NCI-H69 (cell line): ENCODE results near the gene ETV6.

Source experiments
- DNase-seq: peaks from one replicate; lab custom pipeline; 2025; lab: John Stamatoyannopoulos, UW

The ETV6 gene

DNA sequence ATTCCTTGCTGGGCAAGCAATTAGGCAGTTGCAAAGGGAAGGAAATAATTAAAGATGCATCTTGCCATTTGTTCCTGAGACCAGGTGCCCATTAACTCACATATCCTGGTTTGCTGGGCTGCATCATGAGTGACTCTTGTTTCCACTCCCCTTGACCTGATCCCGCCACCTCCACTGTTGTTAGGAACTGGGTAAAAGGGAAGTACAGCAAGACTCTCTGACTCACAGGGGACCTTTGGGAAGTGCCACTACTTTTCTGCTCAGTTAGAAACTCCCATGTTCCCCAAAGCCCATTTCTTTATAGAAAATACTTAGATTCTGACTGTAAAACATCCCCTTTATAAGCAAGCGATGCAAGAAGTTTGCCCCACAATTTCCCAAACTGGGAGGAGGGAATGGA, 235.2 kb downstream of the ETV6 start:
- DNase-seq, result peak; percentile 42

DNA sequence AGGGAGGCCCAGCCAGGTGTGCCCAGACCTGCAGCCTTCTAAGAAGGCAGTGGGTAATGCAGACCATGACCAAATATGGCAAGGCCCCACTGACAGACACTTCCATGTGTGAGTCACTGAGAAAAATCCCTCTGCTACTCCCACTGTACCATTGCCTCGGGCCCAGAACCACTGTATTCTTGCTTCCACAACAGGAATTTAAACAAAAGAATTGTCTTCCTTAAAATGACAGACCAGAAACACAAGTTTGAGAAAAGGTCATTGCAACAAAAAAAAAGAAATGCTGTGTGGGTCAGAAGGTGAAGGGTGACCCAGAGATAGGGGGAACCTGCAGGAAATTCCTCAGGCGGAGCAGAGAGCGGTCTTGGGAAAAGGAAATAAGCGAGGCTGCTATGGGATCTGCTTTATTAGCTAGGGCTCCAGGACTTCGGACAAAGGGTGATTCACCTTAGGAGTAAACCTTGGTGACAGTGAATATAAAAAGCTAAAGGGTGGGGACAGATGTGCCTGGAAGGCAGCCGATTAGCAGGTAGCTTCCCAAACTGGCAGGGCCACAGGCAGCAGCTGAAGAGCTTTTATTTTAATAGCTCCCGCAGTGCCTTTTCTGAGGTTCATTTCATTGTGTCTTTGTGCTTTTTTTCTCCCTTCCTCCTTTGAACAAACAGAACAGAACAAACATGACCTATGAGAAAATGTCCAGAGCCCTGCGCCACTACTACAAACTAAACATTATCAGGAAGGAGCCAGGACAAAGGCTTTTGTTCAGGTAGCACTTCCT, 236.0 kb downstream of the ETV6 start:
- DNase-seq, result peak; percentile 92

- peak; percentile 4 for DNase-seq
These were observed 236.9 kb downstream of the ETV6 start for GRCh38 chr12:11886339-11886738.

- DNase-seq, result no peak
These were observed 238.6 kb downstream of the ETV6 start for GRCh38 chr12:11888029-11888428.

GRCh38 chr12:11891346-11891745, 241.9 kb downstream of the ETV6 start:
- no peak for DNase-seq

DNA sequence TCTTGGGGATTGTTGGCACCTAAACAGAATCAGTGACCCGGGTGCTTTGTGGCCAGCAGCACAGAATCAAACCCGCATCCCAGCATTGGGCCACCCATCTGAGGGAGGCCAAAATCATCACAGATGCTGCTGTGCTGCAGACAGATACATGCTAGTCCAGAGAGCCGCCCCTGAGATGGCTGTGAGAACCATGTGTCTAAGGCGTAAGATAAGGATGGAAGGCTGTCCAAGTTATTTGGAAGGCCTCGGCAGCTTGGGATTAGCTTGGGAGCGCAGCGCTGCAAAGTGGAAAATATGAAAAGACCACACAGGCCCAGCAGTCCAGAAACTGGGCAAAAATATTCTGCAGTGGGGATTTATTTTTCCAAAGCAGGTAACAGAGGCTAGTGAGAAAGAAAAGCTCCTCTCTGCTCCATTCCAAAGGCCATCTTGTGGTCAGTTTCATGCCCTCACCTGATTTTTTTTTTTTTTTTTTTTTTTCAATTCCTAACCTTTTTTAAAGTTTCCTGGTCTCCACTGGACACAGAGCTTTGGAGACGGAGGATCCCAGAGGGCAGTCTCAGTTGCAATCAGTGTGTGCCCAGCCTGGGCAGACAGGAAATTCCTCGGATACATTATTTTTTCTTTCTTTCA, 242.4 kb downstream of the ETV6 start:
- no peak for DNase-seq

- no peak for DNase-seq
These were observed 244.5 kb downstream of the ETV6 start for GRCh38 chr12:11893998-11894397.

DNA sequence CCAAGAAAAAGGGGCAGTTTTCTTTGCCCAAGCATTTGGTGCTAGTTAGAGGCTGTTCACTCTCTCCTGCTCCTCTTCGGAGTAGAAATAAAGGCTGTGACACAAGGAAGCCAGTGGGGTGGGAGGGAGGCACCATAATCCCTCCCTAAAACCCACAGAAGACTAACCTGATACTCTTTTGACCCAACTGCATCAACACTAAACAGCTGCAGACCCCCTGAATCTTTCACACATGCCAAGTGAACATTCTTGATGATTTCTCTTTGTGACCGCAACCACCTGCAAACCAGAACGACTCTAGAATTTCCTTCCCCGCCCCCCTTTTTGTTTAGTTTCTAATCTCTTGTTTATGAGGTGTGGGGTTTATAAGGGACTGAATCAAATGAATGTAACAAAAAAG, 245.4 kb downstream of the ETV6 start:
- no peak for DNase-seq

GRCh38 chr12:11895421-11896078, 246.1 kb downstream of the ETV6 start:
- DNase-seq, result no peak

DNA sequence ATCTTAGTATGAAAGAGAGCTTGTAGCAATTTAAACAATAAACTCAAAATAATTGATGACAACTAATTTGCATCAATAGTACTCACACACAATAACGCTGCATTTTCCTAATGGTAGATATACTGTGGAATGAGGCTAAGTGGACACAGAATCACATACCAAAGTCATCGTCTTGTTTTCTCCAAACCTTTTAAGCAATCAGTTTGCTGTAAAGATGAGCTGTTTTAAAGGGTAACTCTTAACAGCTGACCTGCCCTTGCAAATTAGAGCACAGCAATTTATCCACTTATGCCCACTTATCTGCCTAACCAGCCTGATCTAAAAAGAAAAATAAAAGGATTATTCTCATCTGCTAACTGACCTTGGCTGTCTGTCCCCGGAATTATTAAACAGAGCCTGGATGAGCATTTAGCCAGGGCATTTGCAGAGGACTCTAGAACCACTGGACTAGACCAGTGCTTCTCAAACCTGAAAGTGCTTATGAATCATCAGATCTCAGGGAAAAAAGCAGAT, 247.0 kb downstream of the ETV6 start:
- DNase-seq, result no peak

- DNase-seq, result no peak
These were observed 248.4 kb downstream of the ETV6 start for GRCh38 chr12:11897923-11898322.

DNA sequence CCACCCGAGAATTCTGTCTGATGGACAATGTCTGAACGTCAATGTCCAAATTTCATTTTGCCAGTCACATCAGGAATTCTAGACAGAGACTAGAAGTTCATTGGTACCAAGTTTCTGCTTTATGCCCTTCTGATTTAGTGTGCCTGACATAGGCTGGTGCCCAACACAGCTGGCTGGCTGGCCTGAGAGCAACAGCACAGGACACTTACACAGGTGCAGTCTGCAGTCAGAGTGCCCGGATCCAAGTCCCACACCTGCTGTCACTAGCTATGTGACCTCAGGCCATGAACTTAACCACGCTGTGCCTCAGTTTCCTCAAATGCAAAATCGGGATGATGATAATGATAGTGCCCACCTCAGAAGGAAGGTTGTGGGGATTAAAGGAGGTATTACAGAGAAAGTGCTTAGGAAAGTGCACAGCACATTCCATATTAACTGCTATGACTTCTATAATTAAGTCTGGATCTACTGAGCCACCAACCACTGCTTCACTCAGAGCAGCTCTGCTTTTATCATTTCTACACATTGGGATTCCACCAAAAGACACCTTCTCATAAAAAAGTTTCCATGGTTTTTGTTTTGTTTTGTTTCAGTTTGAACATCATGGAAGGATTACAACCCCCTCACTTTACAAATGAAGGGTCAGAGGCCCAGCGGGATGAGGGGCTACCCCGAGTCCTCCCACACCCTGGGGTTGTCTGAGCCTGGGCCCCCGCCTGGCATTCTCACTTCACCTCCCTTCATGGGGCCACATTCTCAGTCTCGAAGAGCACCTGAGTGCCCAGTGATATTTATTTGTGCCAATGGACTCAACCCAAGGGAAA, 252.4 kb downstream of the ETV6 start:
- DNase-seq, result no peak

- DNase-seq, result no peak
These were observed 253.0 kb downstream of the ETV6 start for GRCh38 chr12:11902525-11902875.

GRCh38 chr12:11904124-11904523, 254.7 kb downstream of the ETV6 start:
- DNase-seq, result no peak

- no peak for DNase-seq
These were observed 256.1 kb downstream of the ETV6 start for GRCh38 chr12:11905534-11905933.

- no peak for DNase-seq
These were observed 256.9 kb downstream of the ETV6 start for GRCh38 chr12:11906286-11906935.

DNA sequence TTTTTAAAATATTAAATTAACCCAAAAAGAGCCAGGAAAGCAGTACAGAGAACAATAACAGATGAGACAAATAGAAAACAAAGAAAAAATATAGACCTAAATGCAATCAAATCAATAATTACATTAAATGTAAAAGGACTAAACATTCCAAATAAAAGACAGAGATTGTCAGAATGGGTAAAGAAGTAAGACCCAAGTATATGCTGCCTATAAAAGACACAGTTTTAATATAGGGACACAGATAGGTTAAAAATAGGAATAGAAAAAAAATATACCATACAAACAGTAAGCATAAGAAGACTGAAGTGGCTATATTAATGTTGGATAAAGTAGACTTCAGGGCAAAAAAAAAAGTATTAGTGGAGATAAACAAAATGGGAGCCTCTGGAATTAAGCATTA, 258.2 kb downstream of the ETV6 start:
- no peak for DNase-seq

DNA sequence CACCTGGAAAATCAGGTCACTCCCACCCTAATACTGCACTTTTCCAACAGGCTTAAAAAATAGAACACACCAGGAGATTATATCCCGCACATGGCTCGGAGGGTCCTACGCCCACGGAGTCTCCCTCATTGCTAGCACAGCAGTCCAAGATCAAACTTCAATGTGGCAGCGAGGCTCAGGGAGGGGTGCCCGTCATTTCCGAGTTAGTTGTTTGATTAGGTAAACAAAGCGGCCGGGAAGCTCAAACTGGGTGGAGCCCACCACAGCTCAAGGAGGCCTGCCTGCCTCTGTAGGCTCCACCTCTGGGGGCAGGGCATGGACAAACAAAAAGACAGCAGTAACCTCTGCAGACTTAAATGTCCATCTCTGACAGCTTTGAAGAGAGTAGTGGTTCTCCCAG, 259.9 kb downstream of the ETV6 start:
- DNase-seq, result peak; percentile 27

DNA sequence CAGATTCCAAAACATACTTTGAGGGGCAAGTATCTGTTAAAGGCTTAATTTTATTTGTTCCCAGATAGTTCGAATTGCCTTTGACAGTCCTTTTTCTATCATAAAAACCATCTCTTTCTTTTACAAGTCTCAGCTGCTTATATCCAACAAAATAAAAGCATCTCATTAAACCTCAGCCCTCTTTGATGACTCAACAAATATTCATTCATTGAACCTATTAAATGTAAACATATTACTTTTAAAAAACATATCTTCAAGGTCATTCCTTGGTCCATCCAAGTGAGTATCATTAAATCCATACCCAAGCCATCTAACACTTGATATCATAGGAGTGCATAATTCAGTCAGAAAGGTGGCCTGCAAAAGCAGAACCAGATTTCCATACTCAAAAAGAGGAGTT, 266.6 kb downstream of the ETV6 start:
- no peak for DNase-seq

DNA sequence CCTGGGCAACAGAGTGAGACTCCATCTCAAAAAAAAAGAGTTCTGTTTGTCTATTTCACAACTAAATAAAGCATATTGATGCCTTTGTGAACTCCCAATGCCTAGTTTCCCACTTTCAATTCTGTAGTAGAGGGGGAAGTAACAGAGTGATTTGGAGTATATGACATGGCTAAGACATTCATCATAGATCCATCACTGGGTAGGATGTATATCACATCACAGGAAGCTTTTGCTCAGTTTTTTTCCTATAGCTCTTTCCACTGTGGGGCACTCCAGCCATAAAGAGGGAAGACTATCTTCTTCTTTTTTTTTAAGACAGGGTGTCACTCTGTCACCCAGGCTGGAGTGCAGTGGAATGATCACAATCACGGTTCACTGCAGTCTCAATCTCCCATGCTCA, 267.3 kb downstream of the ETV6 start:
- DNase-seq, result no peak

DNA sequence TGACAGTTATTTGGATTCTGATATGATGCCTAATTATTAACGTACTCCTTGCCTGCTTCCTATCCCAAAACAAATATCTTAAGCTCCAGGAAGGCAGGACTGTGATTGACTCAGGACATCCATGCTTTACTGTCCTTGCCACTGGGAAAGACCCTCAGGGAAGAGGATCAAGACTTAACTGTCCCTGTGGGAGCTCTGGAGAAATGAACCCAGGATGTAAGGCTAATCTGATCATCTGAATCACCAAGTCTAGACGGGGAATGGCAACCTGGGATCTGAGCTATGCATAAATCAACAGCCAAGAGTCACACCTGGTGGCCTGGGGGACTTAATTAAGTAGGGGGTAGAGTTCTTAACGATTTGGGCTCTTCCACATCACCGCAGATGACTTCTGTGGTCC, 268.0 kb downstream of the ETV6 start:
- DNase-seq, result no peak

GRCh38 chr12:11920231-11920630, 270.8 kb downstream of the ETV6 start:
- no peak for DNase-seq
